ENCODE results near the gene IKBKE. TPM values are rescaled to one million over a fixed set of nuclear protein-coding genes. Genes with fewer than 3 reads are reported as not detected.

IKBKE gene
- total RNA-seq, 2 donors from 2014 or later, result 5.0 to 8.5 TPM

GRCh38 chr1:206506405-206507283 is 36.4 kb downstream of the IKBKE start:
- Histone ChIP-seq H3K36me3 (ENCODE audit: control insufficient read depth, insufficient read depth, low read length) (no peaks in the 10 kb centered on the region), H3K9me3 (ENCODE audit: control insufficient read depth, low read length) (no peaks in the 10 kb centered on the region), H3K9ac (ENCODE audit: extremely low read depth, low read length, poor library complexity, severe bottlenecking) (no peak overlapping the region), H3K4me1 (ENCODE audit: control insufficient read depth, insufficient read depth, low read length) (peaks cover 3% of the 10 kb centered on the region), H3K4me3 (ENCODE audit: low read length) (peak overlapping the region; percentile 74), H3K27me3 (ENCODE audit: control insufficient read depth, insufficient read depth, low read length, poor library complexity, severe bottlenecking) (peaks cover 85% of the 10 kb centered on the region), H3K27ac (ENCODE audit: low read depth, low read length) (no peak overlapping the region)
- peaks cover 92% of the 10 kb centered on the region for H3K27me3 Mint-ChIP-seq (ENCODE audit: insufficient read depth)
- WGBS, 2 experiments (ENCODE audit: insufficient coverage in 1 of 2, insufficient read length in 1 of 2), result 19 to 27% methylated on average over 18 to 48 of the region's 48 CpGs
- no peaks in the 10 kb centered on the region for H3K36me3 Mint-ChIP-seq (ENCODE audit: low read depth)
- TF ChIP-seq CTCF (conservative IDR thresholded peaks at IDR 0.05), result no peak
- no peak overlapping the region for H3K27ac Mint-ChIP-seq
- H3K4me1 Mint-ChIP-seq, result peaks cover 4% of the 10 kb centered on the region
- H3K9me3 Mint-ChIP-seq, result no peaks in the 10 kb centered on the region
- peak overlapping the region; percentile 54 for H3K4me3 Mint-ChIP-seq
- DNase-seq, result no peak

- H3K36me3 Mint-ChIP-seq (ENCODE audit: low read depth), result no peaks in the 10 kb centered on the region
- H3K27me3 ChIP-seq (ENCODE audit: control insufficient read depth, insufficient read depth, low read length, poor library complexity, severe bottlenecking), result peaks cover 81% of the 10 kb centered on the region
- no peak within 1 kb of the TSS for H3K9ac ChIP-seq (ENCODE audit: extremely low read depth, low read length, poor library complexity, severe bottlenecking)
- peaks cover 4% of the 10 kb centered on the region for H3K4me1 ChIP-seq (ENCODE audit: control insufficient read depth, insufficient read depth, low read length)
- 2% methylated on average over 36 to 97 of the region's 97 CpGs for WGBS, 2 experiments (ENCODE audit: insufficient coverage in 1 of 2, insufficient read length in 1 of 2)
- no peak within 1 kb of the TSS for H3K27ac Mint-ChIP-seq
- TF ChIP-seq CTCF (conservative IDR thresholded peaks at IDR 0.05), result no peak
- no peaks in the 10 kb centered on the region for H3K9me3 Mint-ChIP-seq
- H3K4me3 Mint-ChIP-seq, result peak within 1 kb of the TSS; percentile 54
- no peaks in the 10 kb centered on the region for H3K9me3 ChIP-seq (ENCODE audit: control insufficient read depth, low read length)
- H3K4me3 ChIP-seq (ENCODE audit: low read length), result peak within 1 kb of the TSS; percentile 74
- no peak within 1 kb of the TSS for H3K27ac ChIP-seq (ENCODE audit: low read depth, low read length)
- peaks cover 87% of the 10 kb centered on the region for H3K27me3 Mint-ChIP-seq (ENCODE audit: insufficient read depth)
- H3K4me1 Mint-ChIP-seq, result peaks cover 13% of the 10 kb centered on the region
- peak; percentile 96 for DNase-seq
- H3K36me3 ChIP-seq (ENCODE audit: control insufficient read depth, insufficient read depth, low read length), result no peaks in the 10 kb centered on the region
These were observed 37.2 kb downstream of the IKBKE start, which contains the start of gene RASSF5 for GRCh38 chr1:206507284-206508129. TSS of gene RASSF5 (plus strand) at chr1:206507531. CDS start at chr1:206507603, 72 bp downstream.

- Histone ChIP-seq H3K27ac (ENCODE audit: low read depth, low read length) (no peak overlapping the region), H3K9ac (ENCODE audit: extremely low read depth, low read length, poor library complexity, severe bottlenecking) (no peak overlapping the region), H3K4me3 (ENCODE audit: low read length) (no peak overlapping the region), H3K4me1 (ENCODE audit: control insufficient read depth, insufficient read depth, low read length) (peaks cover 4% of the 10 kb centered on the region), H3K36me3 (ENCODE audit: control insufficient read depth, insufficient read depth, low read length) (no peaks in the 10 kb centered on the region), H3K9me3 (ENCODE audit: control insufficient read depth, low read length) (no peaks in the 10 kb centered on the region), H3K27me3 (ENCODE audit: control insufficient read depth, insufficient read depth, low read length, poor library complexity, severe bottlenecking) (peaks cover 76% of the 10 kb centered on the region)
- Mint-ChIP-seq H3K9me3 (no peaks in the 10 kb centered on the region), H3K4me3 (peak overlapping the region; percentile 54), H3K36me3 (ENCODE audit: low read depth) (no peaks in the 10 kb centered on the region), H3K27me3 (ENCODE audit: insufficient read depth) (peaks cover 79% of the 10 kb centered on the region), H3K4me1 (peaks cover 13% of the 10 kb centered on the region), H3K27ac (no peak overlapping the region)
- 71% methylated on average over 6 to 13 of the region's 15 CpGs for WGBS, 2 experiments (ENCODE audit: insufficient coverage in 1 of 2, insufficient read length in 1 of 2)
- DNase-seq, result no peak
- TF ChIP-seq CTCF (conservative IDR thresholded peaks at IDR 0.05), result no peak
These were observed 38.0 kb downstream of the IKBKE start for GRCh38 chr1:206508130-206508889.
